ENCODE results near the gene SCD. TPM values are rescaled to one million over a fixed set of nuclear protein-coding genes. Genes with fewer than 3 reads are reported as not detected.

SCD gene
- total RNA-seq, 1 donor from 2014 or later, result 278 TPM

GRCh38 chr10:100327007-100327717 is 19.9 kb upstream of the SCD start:
- Mint-ChIP-seq H3K4me1 (ENCODE audit: low read depth) (peaks cover 16% of the 10 kb centered on the region), H3K27ac (peak overlapping the region; percentile 84), H3K36me3 (ENCODE audit: low read depth) (no peaks in the 10 kb centered on the region), H3K4me3 (ENCODE audit: low read depth) (peak overlapping the region; percentile 13), H3K27me3 (ENCODE audit: low read depth) (peaks cover 17% of the 10 kb centered on the region), H3K9me3 (no peaks in the 10 kb centered on the region)
- intact Hi-C loops (cut with micrococcal nuclease), result loop anchor here (2.0 kb wide), 1 partner anchor 18 kb away; no protein-coding TSS in a partner anchor
- peak; percentile 42 for DNase-seq (ENCODE audit: low spot score)

- H3K4me3 Mint-ChIP-seq (ENCODE audit: low read depth), result no peak overlapping the region
- H3K27ac Mint-ChIP-seq, result no peak overlapping the region
- H3K9me3 Mint-ChIP-seq, result no peaks in the 10 kb centered on the region
- no peaks in the 10 kb centered on the region for H3K36me3 Mint-ChIP-seq (ENCODE audit: low read depth)
- peaks cover 19% of the 10 kb centered on the region for H3K27me3 Mint-ChIP-seq (ENCODE audit: low read depth)
- peaks cover 16% of the 10 kb centered on the region for H3K4me1 Mint-ChIP-seq (ENCODE audit: low read depth)
- DNase-seq (ENCODE audit: low spot score), result no peak
- intact Hi-C loops (cut with micrococcal nuclease), result loop anchor here (2.0 kb wide), 1 partner anchor 19 kb away; no protein-coding TSS in a partner anchor
Observed at GRCh38 chr10:100327718-100328009, 19.4 kb upstream of the SCD start.

GRCh38 chr10:100328198-100328597 is 18.8 kb upstream of the SCD start:
- Mint-ChIP-seq H3K27ac (peak overlapping the region; percentile 5), H3K4me3 (ENCODE audit: low read depth) (no peak overlapping the region), H3K9me3 (no peaks in the 10 kb centered on the region), H3K4me1 (ENCODE audit: low read depth) (peaks cover 19% of the 10 kb centered on the region), H3K36me3 (ENCODE audit: low read depth) (no peaks in the 10 kb centered on the region), H3K27me3 (ENCODE audit: low read depth) (peaks cover 22% of the 10 kb centered on the region)
- no peak for DNase-seq (ENCODE audit: low spot score)
- intact Hi-C loops (cut with micrococcal nuclease), result no loop called here

- no peak for DNase-seq (ENCODE audit: low spot score)
- intact Hi-C loops (cut with micrococcal nuclease), result no loop called here
- H3K4me1 Mint-ChIP-seq (ENCODE audit: low read depth), result peaks cover 20% of the 10 kb centered on the region
- H3K9me3 Mint-ChIP-seq, result no peaks in the 10 kb centered on the region
- H3K4me3 Mint-ChIP-seq (ENCODE audit: low read depth), result no peak within 1 kb of the TSS
- peaks cover 28% of the 10 kb centered on the region for H3K27me3 Mint-ChIP-seq (ENCODE audit: low read depth)
- H3K27ac Mint-ChIP-seq, result no peak within 1 kb of the TSS
- no peaks in the 10 kb centered on the region for H3K36me3 Mint-ChIP-seq (ENCODE audit: low read depth)
Observed at GRCh38 chr10:100330079-100330478, 17.0 kb upstream of the SCD start, which contains the start of gene PKD2L1. TSS of gene PKD2L1 (minus strand) at chr10:100330228. CDS start at chr10:100330103, 125 bp downstream.

GRCh38 chr10:100333106-100333505 is 13.9 kb upstream of the SCD start:
- H3K4me3 Mint-ChIP-seq (ENCODE audit: low read depth), result no peak overlapping the region
- intact Hi-C loops (cut with micrococcal nuclease), result no loop called here
- H3K9me3 Mint-ChIP-seq, result no peaks in the 10 kb centered on the region
- no peak for DNase-seq (ENCODE audit: low spot score)
- H3K27ac Mint-ChIP-seq, result no peak overlapping the region
- no peaks in the 10 kb centered on the region for H3K36me3 Mint-ChIP-seq (ENCODE audit: low read depth)
- peaks cover 6% of the 10 kb centered on the region for H3K4me1 Mint-ChIP-seq (ENCODE audit: low read depth)
- H3K27me3 Mint-ChIP-seq (ENCODE audit: low read depth), result peaks cover 26% of the 10 kb centered on the region

- Mint-ChIP-seq H3K9me3 (no peaks in the 10 kb centered on the region), H3K4me1 (ENCODE audit: low read depth) (peaks cover 7% of the 10 kb centered on the region), H3K27me3 (ENCODE audit: low read depth) (peaks cover 26% of the 10 kb centered on the region), H3K27ac (no peak overlapping the region), H3K36me3 (ENCODE audit: low read depth) (no peaks in the 10 kb centered on the region), H3K4me3 (ENCODE audit: low read depth) (no peak overlapping the region)
- intact Hi-C loops (cut with micrococcal nuclease), result no loop called here
- no peak for DNase-seq (ENCODE audit: low spot score)
Observed at GRCh38 chr10:100333661-100334440, 13.2 kb upstream of the SCD start.

GRCh38 chr10:100334762-100335161 is 12.3 kb upstream of the SCD start:
- Mint-ChIP-seq H3K27ac (no peak overlapping the region), H3K27me3 (ENCODE audit: low read depth) (peaks cover 26% of the 10 kb centered on the region), H3K36me3 (ENCODE audit: low read depth) (no peaks in the 10 kb centered on the region), H3K4me3 (ENCODE audit: low read depth) (no peak overlapping the region), H3K4me1 (ENCODE audit: low read depth) (peaks cover 16% of the 10 kb centered on the region), H3K9me3 (no peaks in the 10 kb centered on the region)
- DNase-seq (ENCODE audit: low spot score), result no peak
- intact Hi-C loops (cut with micrococcal nuclease), result loop anchor here (5.0 kb wide), 1 partner anchor 38 kb away; no protein-coding TSS in a partner anchor

GRCh38 chr10:100338434-100339036 is 8.5 kb upstream of the SCD start:
- Mint-ChIP-seq H3K4me3 (ENCODE audit: low read depth) (no peak overlapping the region), H3K27me3 (ENCODE audit: low read depth) (peaks cover 9% of the 10 kb centered on the region), H3K4me1 (ENCODE audit: low read depth) (peaks cover 17% of the 10 kb centered on the region), H3K27ac (no peak overlapping the region), H3K9me3 (no peaks in the 10 kb centered on the region), H3K36me3 (ENCODE audit: low read depth) (no peaks in the 10 kb centered on the region)
- peak; percentile 71 for DNase-seq (ENCODE audit: low spot score)
- intact Hi-C loops (cut with micrococcal nuclease), result loop anchor here (1.0 to 5.0 kb wide), 4 partner anchors 34 to 180 kb away; no protein-coding TSS in a partner anchor

GRCh38 chr10:100339236-100339635 is 7.8 kb upstream of the SCD start:
- Mint-ChIP-seq H3K27ac (no peak overlapping the region), H3K4me1 (ENCODE audit: low read depth) (peaks cover 18% of the 10 kb centered on the region)
- intact Hi-C loops (cut with micrococcal nuclease), result loop anchor here (5.0 kb wide), 1 partner anchor 33 kb away; no protein-coding TSS in a partner anchor

GRCh38 chr10:100340948-100341847 is 5.8 kb upstream of the SCD start:
- Mint-ChIP-seq H3K4me1 (ENCODE audit: low read depth) (peaks cover 31% of the 10 kb centered on the region), H3K9me3 (no peaks in the 10 kb centered on the region), H3K27me3 (ENCODE audit: low read depth) (no peaks in the 10 kb centered on the region), H3K36me3 (ENCODE audit: low read depth) (peaks cover 4% of the 10 kb centered on the region), H3K27ac (no peak overlapping the region), H3K4me3 (ENCODE audit: low read depth) (no peak overlapping the region)
- no peak for DNase-seq (ENCODE audit: low spot score)
- intact Hi-C loops (cut with micrococcal nuclease), result loop anchor here (5.0 kb wide), 1 partner anchor 54 kb away; the partner anchor contains the start of gene BLOC1S2

More at GRCh38 chr10:100339236-100339635, 7.8 kb upstream of the SCD start:
- DNase-seq (ENCODE audit: low spot score), result no peak
- no peak overlapping the region for H3K4me3 Mint-ChIP-seq (ENCODE audit: low read depth)
- H3K27me3 Mint-ChIP-seq (ENCODE audit: low read depth), result peaks cover 2% of the 10 kb centered on the region
- H3K9me3 Mint-ChIP-seq, result no peaks in the 10 kb centered on the region
- no peaks in the 10 kb centered on the region for H3K36me3 Mint-ChIP-seq (ENCODE audit: low read depth)

- peaks cover 4% of the 10 kb centered on the region for H3K36me3 Mint-ChIP-seq (ENCODE audit: low read depth)
- H3K4me1 Mint-ChIP-seq (ENCODE audit: low read depth), result peaks cover 33% of the 10 kb centered on the region
- H3K9me3 Mint-ChIP-seq, result no peaks in the 10 kb centered on the region
- H3K27me3 Mint-ChIP-seq (ENCODE audit: low read depth), result no peaks in the 10 kb centered on the region
- peak; percentile 35 for DNase-seq (ENCODE audit: low spot score)
- no peak overlapping the region for H3K4me3 Mint-ChIP-seq (ENCODE audit: low read depth)
- H3K27ac Mint-ChIP-seq, result peak overlapping the region; percentile 43
- intact Hi-C loops (cut with micrococcal nuclease), result loop anchor here (1.0 to 5.0 kb wide), 3 partner anchors 55 to 167 kb away; partner anchors contain the start of gene BLOC1S2
Observed at GRCh38 chr10:100341953-100342626, 4.9 kb upstream of the SCD start.

Data from activated T-helper 2 cell treated with anti-CD3 and anti-CD28 coated beads, Interferon-gamma antibody, Interleukin-2, Interleukin-4, amounts not matched to agents 10 μg/mL and 5 μg/mL and 100 μg/mL, durations not matched to agents 14 hours and 24 hours and 36 hours (primary cell).